BLaER1 treated with 17β-estradiol and CSF1 and Interleukin-3, amounts not matched to agents 10 nM and 100 nM (cell line): ENCODE results near the gene EXOSC5.

Experiments used
- H3K27ac ChIP-seq, 11 experiments: shearing (Covaris generic); formaldehyde crosslinking; 2 replicates each; pipeline ENCODE4 v1.8.1; 2022
- H3K27me3 ChIP-seq, 11 experiments: shearing (Covaris generic); formaldehyde crosslinking; 2 replicates each; pipeline ENCODE4 v1.8.1; 2022
- H3K36me3 ChIP-seq, 11 experiments: shearing (Covaris generic); formaldehyde crosslinking; 2 replicates each; pipeline ENCODE4 v1.8.1; 2022
- H3K4me1 ChIP-seq, 10 experiments: shearing (Covaris generic); formaldehyde crosslinking; 2 replicates each; pipeline ENCODE4 v1.8.1; 2022
- H3K4me2 ChIP-seq, 11 experiments: shearing (Covaris generic); formaldehyde crosslinking; 2 replicates each; pipeline ENCODE4 v1.8.1; 2022
- H3K4me3 ChIP-seq, 10 experiments: shearing (Covaris generic); formaldehyde crosslinking; 2 replicates each; pipeline ENCODE4 v1.8.1; 2022
- H3K9ac ChIP-seq, 11 experiments: shearing (Covaris generic); formaldehyde crosslinking; 2 replicates each; pipeline ENCODE4 v1.8.1; 2022
- H3K9me3 ChIP-seq, 11 experiments: shearing (Covaris generic); formaldehyde crosslinking; replicated peaks in 1 of 11; 2 replicates each; pipeline ENCODE4 v1.8.1; 2022
- H4K20me1 ChIP-seq, 11 experiments: shearing (Covaris generic); formaldehyde crosslinking; 2 replicates each; pipeline ENCODE4 v1.8.1; 2022
- Cebpa-rat ChIP-seq, 11 experiments: shearing (Covaris generic); IDR thresholded peaks; 2 replicates each; pipeline ENCODE4 v1.8.1; 2022

EXOSC5 gene

GRCh38 chr19:41356984-41357739 lies 40.0 kb downstream of the EXOSC5 start:
- no peak for TF ChIP-seq Cebpa-rat (IDR thresholded peaks at IDR 0.05)
- Histone ChIP-seq H3K27me3 (no peaks in the 10 kb centered on the region), H3K4me1 (peaks cover 23 to 52% (median 48%) of the 10 kb centered on the region in 10 experiments), H3K36me3 (peaks cover 0 to 18% (median 7%) of the 10 kb centered on the region in 11 experiments; a peak in 9 of 22 replicates), H3K4me2 (peak overlapping the region; percentile 13 to 93 (median 59)), H3K4me3 (0 out of 20 replicates have a peak overlapping the region, but pooled peaks of 1 of the 10 experiments have one; percentile 29), H3K9me3 (no peaks in the 10 kb centered on the region), H4K20me1 (peaks cover 2 to 35% (median 20%) of the 10 kb centered on the region in 11 experiments; a peak in 19 of 22 replicates), H3K27ac (peak overlapping the region in 8 of 11 experiments; percentile 28 to 64 (median 50); a peak in 12 of 22 replicates), H3K9ac (peak overlapping the region; percentile 2 to 55 (median 27); a peak in 10 of 22 replicates)

GRCh38 chr19:41355802-41356201 lies 41.4 kb downstream of the EXOSC5 start:
- H3K4me2 ChIP-seq = peak overlapping the region in 10 of 11 experiments; percentile 78 to 94 (median 88); a peak in 20 of 22 replicates
- H3K36me3 ChIP-seq = peaks cover 0 to 11% (median 2%) of the 10 kb centered on the region in 11 experiments; a peak in 8 of 22 replicates
- TF ChIP-seq Cebpa-rat (IDR thresholded peaks at IDR 0.05) = no peak
- no peaks in the 10 kb centered on the region for H3K27me3 ChIP-seq
- H4K20me1 ChIP-seq = peaks cover 16 to 48% (median 34%) of the 10 kb centered on the region in 11 experiments
- H3K4me3 ChIP-seq = no peak overlapping the region
- H3K27ac ChIP-seq = peak overlapping the region in 4 of 11 experiments; percentile 17 to 39 (median 30); a peak in 5 of 22 replicates
- peaks cover 27 to 55% (median 49%) of the 10 kb centered on the region in 10 experiments for H3K4me1 ChIP-seq
- peak overlapping the region in 6 of 11 experiments; percentile 5 to 41 (median 32); a peak in 3 of 22 replicates for H3K9ac ChIP-seq
- H3K9me3 ChIP-seq = no peaks in the 10 kb centered on the region

- H3K9me3 ChIP-seq = no peaks in the 10 kb centered on the region
- peaks cover 35 to 61% (median 56%) of the 10 kb centered on the region in 10 experiments for H3K4me1 ChIP-seq
- peak overlapping the region; percentile 19 to 94 (median 86); a peak in 10 of 22 replicates for H3K9ac ChIP-seq
- peaks cover 0 to 8% (median 0%) of the 10 kb centered on the region in 11 experiments; a peak in 5 of 22 replicates for H3K36me3 ChIP-seq
- H3K27ac ChIP-seq = peak overlapping the region in 6 of 11 experiments; percentile 17 to 91 (median 80); a peak in 6 of 22 replicates
- peaks cover 24 to 56% (median 41%) of the 10 kb centered on the region in 11 experiments for H4K20me1 ChIP-seq
- no peak for TF ChIP-seq Cebpa-rat (IDR thresholded peaks at IDR 0.05)
- peak overlapping the region in 4 of 10 experiments; percentile 89 to 99 (median 93); a peak in 2 of 20 replicates for H3K4me3 ChIP-seq
- no peaks in the 10 kb centered on the region for H3K27me3 ChIP-seq
- peak overlapping the region; percentile 78 to 94 (median 89) for H3K4me2 ChIP-seq
These were observed 42.1 kb downstream of the EXOSC5 start for GRCh38 chr19:41355035-41355434.

GRCh38 chr19:41354343-41354953 lies 42.7 kb downstream of the EXOSC5 start:
- H3K9ac ChIP-seq = peak overlapping the region; percentile 35 to 94 (median 87); a peak in 21 of 22 replicates
- peaks cover 30 to 62% (median 47%) of the 10 kb centered on the region in 11 experiments for H4K20me1 ChIP-seq
- H3K27me3 ChIP-seq = no peaks in the 10 kb centered on the region
- H3K9me3 ChIP-seq = no peaks in the 10 kb centered on the region
- peaks cover 0 to 9% (median 5%) of the 10 kb centered on the region in 11 experiments; a peak in 9 of 22 replicates for H3K36me3 ChIP-seq
- peak overlapping the region in 10 of 11 experiments; percentile 44 to 91 (median 86); a peak in 20 of 22 replicates for H3K27ac ChIP-seq
- H3K4me2 ChIP-seq = peak overlapping the region; percentile 78 to 94 (median 89)
- TF ChIP-seq Cebpa-rat (IDR thresholded peaks at IDR 0.05) = no peak
- H3K4me3 ChIP-seq = peak overlapping the region; percentile 87 to 99 (median 94)
- H3K4me1 ChIP-seq = peaks cover 41 to 67% (median 62%) of the 10 kb centered on the region in 10 experiments

- H3K9me3 ChIP-seq = no peaks in the 10 kb centered on the region
- peaks cover 48 to 70% (median 66%) of the 10 kb centered on the region in 10 experiments for H3K4me1 ChIP-seq
- peak within 1 kb of the TSS; percentile 83 to 94 (median 89) for H3K9ac ChIP-seq
- TF ChIP-seq Cebpa-rat (IDR thresholded peaks at IDR 0.05) = no peak
- peaks cover 0 to 16% (median 12%) of the 10 kb centered on the region in 11 experiments; a peak in 12 of 22 replicates for H3K36me3 ChIP-seq
- H3K4me3 ChIP-seq = peak within 1 kb of the TSS; percentile 87 to 99 (median 94)
- no peaks in the 10 kb centered on the region for H3K27me3 ChIP-seq
- H3K4me2 ChIP-seq = peak within 1 kb of the TSS; percentile 84 to 97 (median 93)
- H4K20me1 ChIP-seq = peaks cover 37 to 69% (median 55%) of the 10 kb centered on the region in 11 experiments
- peak within 1 kb of the TSS; percentile 76 to 91 (median 86) for H3K27ac ChIP-seq
These were observed 43.5 kb downstream of the EXOSC5 start, which contains the start of gene TGFB1 for GRCh38 chr19:41353466-41354342. TSS of gene TGFB1 (minus strand) at chr19:41353922. CDS start at chr19:41353044, 878 bp downstream.

- Histone ChIP-seq H3K4me2 (peak overlapping the region; percentile 73 to 97 (median 91)), H3K4me1 (peaks cover 50 to 70% (median 66%) of the 10 kb centered on the region in 10 experiments), H3K27ac (peak overlapping the region; percentile 76 to 91 (median 86)), H4K20me1 (peaks cover 46 to 74% (median 58%) of the 10 kb centered on the region in 11 experiments), H3K27me3 (no peaks in the 10 kb centered on the region), H3K9ac (peak overlapping the region; percentile 83 to 94 (median 89)), H3K36me3 (peaks cover 5 to 23% (median 19%) of the 10 kb centered on the region in 11 experiments; a peak in 21 of 22 replicates), H3K4me3 (peak overlapping the region; percentile 87 to 99 (median 94)), H3K9me3 (no peaks in the 10 kb centered on the region)
- TF ChIP-seq Cebpa-rat (IDR thresholded peaks at IDR 0.05) = no peak
These were observed 44.3 kb downstream of the EXOSC5 start for GRCh38 chr19:41352609-41353465.

- TF ChIP-seq Cebpa-rat (IDR thresholded peaks at IDR 0.05) = no peak
- Histone ChIP-seq H3K9me3 (no peaks in the 10 kb centered on the region), H4K20me1 (peaks cover 47 to 74% (median 60%) of the 10 kb centered on the region in 11 experiments), H3K4me2 (peak overlapping the region; percentile 73 to 97 (median 91)), H3K9ac (peak overlapping the region; percentile 83 to 94 (median 89)), H3K36me3 (peaks cover 10 to 29% (median 25%) of the 10 kb centered on the region in 11 experiments; a peak in 21 of 22 replicates), H3K27ac (peak overlapping the region; percentile 76 to 91 (median 86); a peak in 21 of 22 replicates), H3K4me3 (peak overlapping the region; percentile 87 to 99 (median 94)), H3K27me3 (no peaks in the 10 kb centered on the region), H3K4me1 (peaks cover 54 to 70% (median 67%) of the 10 kb centered on the region in 10 experiments)
These were observed 44.9 kb downstream of the EXOSC5 start for GRCh38 chr19:41352279-41352608.
